Measurements from ENCODE around the gene SERPINA1.

Gene SERPINA1

GRCh38 chr14:94388384-94389103 is at the start of gene SERPINA1:
Gene SERPINA1 (minus strand): TSS chr14:94388602. CDS start chr14:94383237, 5,365 bp downstream.
- no peaks in the 10 kb centered on the region for H4K20me1 ChIP-seq (ENCODE audit: insufficient read depth)
- H3K4me2 ChIP-seq: no peak within 1 kb of the TSS
- H3K4me3 ChIP-seq (IDR thresholded peaks at IDR 0.05; ENCODE audit: insufficient read depth, low read depth, low read length): no peak within 1 kb of the TSS
- H3K27me3 ChIP-seq (ENCODE audit: insufficient read depth, low read depth): no peaks in the 10 kb centered on the region
- TF ChIP-seq CTCF (conservative IDR thresholded peaks at IDR 0.05; ENCODE audit: low read depth, low read length): no peak
- no peaks in the 10 kb centered on the region for H3K36me3 ChIP-seq (ENCODE audit: insufficient read depth)
- no peaks in the 10 kb centered on the region for H3K4me1 ChIP-seq (ENCODE audit: low read depth, poor library complexity, severe bottlenecking)
- no peak within 1 kb of the TSS for H3K27ac ChIP-seq
- no peak within 1 kb of the TSS for H2AFZ ChIP-seq (ENCODE audit: low read depth)
- H3K9ac ChIP-seq: no peak within 1 kb of the TSS
- no peaks in the 10 kb centered on the region for H3K79me2 ChIP-seq (ENCODE audit: insufficient read depth, low read depth)

GRCh38 chr14:94428610-94429009 is 40.2 kb upstream of the SERPINA1 start:
- no peaks in the 10 kb centered on the region for H4K20me1 ChIP-seq (ENCODE audit: insufficient read depth)
- H3K27ac ChIP-seq: no peak overlapping the region
- H3K4me3 ChIP-seq (IDR thresholded peaks at IDR 0.05; ENCODE audit: insufficient read depth, low read depth, low read length): no peak overlapping the region
- no peaks in the 10 kb centered on the region for H3K36me3 ChIP-seq (ENCODE audit: insufficient read depth)
- H3K27me3 ChIP-seq (ENCODE audit: insufficient read depth, low read depth): no peaks in the 10 kb centered on the region
- TF ChIP-seq CTCF (conservative IDR thresholded peaks at IDR 0.05; ENCODE audit: low read depth, low read length): no peak
- H3K9ac ChIP-seq: no peak overlapping the region
- H3K79me2 ChIP-seq (ENCODE audit: insufficient read depth, low read depth): no peaks in the 10 kb centered on the region
- no peaks in the 10 kb centered on the region for H3K4me1 ChIP-seq (ENCODE audit: low read depth, poor library complexity, severe bottlenecking)
- H3K4me2 ChIP-seq: no peak overlapping the region
- H2AFZ ChIP-seq (ENCODE audit: low read depth): no peak overlapping the region

DNA sequence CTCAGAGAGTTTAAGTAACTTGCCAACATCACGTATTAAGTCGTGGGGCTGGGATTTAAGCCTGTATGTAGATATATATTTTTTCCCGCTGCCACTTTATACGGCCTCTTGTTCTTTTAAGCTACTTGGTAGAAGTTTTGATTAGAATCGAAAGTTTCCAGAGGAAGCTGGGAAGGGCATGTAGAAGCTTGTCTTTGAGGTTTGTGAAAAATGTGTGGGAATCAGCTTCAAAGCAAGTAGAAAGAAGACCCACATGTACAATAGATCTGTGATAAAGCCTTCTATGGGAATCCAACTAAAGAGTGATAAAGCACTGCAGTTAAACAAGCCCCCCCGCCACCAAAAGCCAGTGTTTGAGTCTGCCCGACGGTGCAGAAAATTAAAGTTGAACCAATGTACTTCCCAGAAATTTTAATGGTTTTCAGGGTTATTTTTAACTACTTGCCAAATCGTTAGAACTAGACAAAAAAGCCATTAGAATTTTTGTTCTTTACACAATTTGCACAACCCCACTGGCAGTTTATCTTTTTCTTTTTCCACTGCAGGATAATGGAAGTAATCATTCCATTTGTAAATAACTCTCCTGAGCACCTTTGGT is 38.7 kb upstream of the SERPINA1 start:
- Histone ChIP-seq H3K36me3 (ENCODE audit: insufficient read depth) (no peaks in the 10 kb centered on the region), H3K79me2 (ENCODE audit: insufficient read depth, low read depth) (no peaks in the 10 kb centered on the region), H2AFZ (ENCODE audit: low read depth) (no peak overlapping the region), H3K27ac (no peak overlapping the region), H3K4me3 (IDR thresholded peaks at IDR 0.05; ENCODE audit: insufficient read depth, low read depth, low read length) (no peak overlapping the region), H4K20me1 (ENCODE audit: insufficient read depth) (no peaks in the 10 kb centered on the region), H3K27me3 (ENCODE audit: insufficient read depth, low read depth) (no peaks in the 10 kb centered on the region), H3K4me1 (ENCODE audit: low read depth, poor library complexity, severe bottlenecking) (no peaks in the 10 kb centered on the region), H3K4me2 (no peak overlapping the region), H3K9ac (no peak overlapping the region)
- TF ChIP-seq CTCF (conservative IDR thresholded peaks at IDR 0.05; ENCODE audit: low read depth, low read length): no peak

DNA sequence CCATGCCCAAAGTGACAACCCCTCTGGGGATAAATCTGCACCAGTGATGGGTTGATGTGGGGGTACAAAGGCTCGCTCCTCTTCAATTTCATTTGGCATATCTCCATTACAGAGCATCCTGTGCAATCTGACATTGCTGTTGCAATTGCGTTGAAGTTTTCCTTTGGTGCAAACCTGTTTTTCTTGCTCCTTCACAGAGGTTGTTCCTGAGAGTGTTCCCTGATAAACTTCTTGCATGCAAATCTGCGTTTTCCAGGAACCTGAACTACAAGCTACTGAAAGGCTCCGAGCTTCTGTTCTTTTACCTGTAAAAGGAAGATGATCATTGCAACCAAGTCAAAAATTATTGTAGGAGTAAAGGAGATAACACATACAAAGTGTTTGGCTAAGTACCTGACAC is 38.1 kb upstream of the SERPINA1 start:
- Histone ChIP-seq H4K20me1 (ENCODE audit: insufficient read depth) (no peaks in the 10 kb centered on the region), H3K27me3 (ENCODE audit: insufficient read depth, low read depth) (no peaks in the 10 kb centered on the region), H3K4me2 (no peak overlapping the region), H3K4me1 (ENCODE audit: low read depth, poor library complexity, severe bottlenecking) (no peaks in the 10 kb centered on the region), H3K79me2 (ENCODE audit: insufficient read depth, low read depth) (no peaks in the 10 kb centered on the region), H3K9ac (no peak overlapping the region), H3K27ac (no peak overlapping the region), H2AFZ (ENCODE audit: low read depth) (no peak overlapping the region), H3K4me3 (IDR thresholded peaks at IDR 0.05; ENCODE audit: insufficient read depth, low read depth, low read length) (no peak overlapping the region), H3K36me3 (ENCODE audit: insufficient read depth) (no peaks in the 10 kb centered on the region)
- TF ChIP-seq CTCF (conservative IDR thresholded peaks at IDR 0.05; ENCODE audit: low read depth, low read length): no peak
